HG03378 (cell line): ENCODE measurements around the gene ST8SIA3.
"Not testable (repeated sequence)": the region's sequence is repeated elsewhere in the genome, so short reads cannot be mapped to it uniquely, and the experiment has no call there.

Source experiments
- ATAC-seq: cut with Tn5 transposase; IDR thresholded peaks from one replicate; pipeline ENCODE4 v1.9.1; 2021; ENCODE audit warnings: mild to moderate bottlenecking, moderate library complexity; ENCODE audit not compliant: unreplicated experiment

Gene ST8SIA3

GRCh38 chr18:57364460-57364859 lies 12.1 kb downstream of the ST8SIA3 start:
- no peak for ATAC-seq

GRCh38 chr18:57366528-57367081 lies 14.2 kb downstream of the ST8SIA3 start:
- no peak for ATAC-seq

- no peak for ATAC-seq
Measured at GRCh38 chr18:57372444-57372843, 20.1 kb downstream of the ST8SIA3 start.

GRCh38 chr18:57373017-57373416 lies 20.7 kb downstream of the ST8SIA3 start:
- no peak for ATAC-seq

GRCh38 chr18:57376503-57376902 lies 24.1 kb downstream of the ST8SIA3 start:
- ATAC-seq, result no peak

GRCh38 chr18:57389271-57389670 lies 36.9 kb downstream of the ST8SIA3 start:
- ATAC-seq, result no peak

- ATAC-seq, result no peak
Measured at GRCh38 chr18:57390044-57390443, 37.7 kb downstream of the ST8SIA3 start.

GRCh38 chr18:57394749-57395148 lies 42.4 kb downstream of the ST8SIA3 start:
- not testable (repeated sequence) for ATAC-seq

- not testable (repeated sequence) for ATAC-seq
Measured at GRCh38 chr18:57396831-57397230, 44.5 kb downstream of the ST8SIA3 start.

- no peak for ATAC-seq
Measured at GRCh38 chr18:57397440-57398132, 45.2 kb downstream of the ST8SIA3 start.

- ATAC-seq, result no peak
Measured at GRCh38 chr18:57404345-57404744, 52.0 kb downstream of the ST8SIA3 start.

GRCh38 chr18:57409650-57410049 lies 57.3 kb downstream of the ST8SIA3 start:
- no peak for ATAC-seq

GRCh38 chr18:57410749-57411148 lies 58.4 kb downstream of the ST8SIA3 start:
- ATAC-seq, result no peak

GRCh38 chr18:57416542-57416941 lies 64.2 kb downstream of the ST8SIA3 start:
- ATAC-seq, result no peak
